GM12872 (cell line): Measurements from ENCODE around the gene PLS3.

Source experiments
- CTCF ChIP-seq: IDR thresholded peaks from 3 replicates; pipeline ENCODE4 v1.5.1; 2011; ENCODE audit warnings: low read depth, mild to moderate bottlenecking, low read length, moderate library complexity; ENCODE audit not compliant: insufficient read depth

PLS3 gene

GRCh38 chrX:115560978-115561604 is at the start of gene PLS3:
Gene PLS3, plus strand, starts transcription at chrX:115561174. Its CDS starts 49,077 bp downstream, at chrX:115610251.
- no peak for TF ChIP-seq CTCF

DNA sequence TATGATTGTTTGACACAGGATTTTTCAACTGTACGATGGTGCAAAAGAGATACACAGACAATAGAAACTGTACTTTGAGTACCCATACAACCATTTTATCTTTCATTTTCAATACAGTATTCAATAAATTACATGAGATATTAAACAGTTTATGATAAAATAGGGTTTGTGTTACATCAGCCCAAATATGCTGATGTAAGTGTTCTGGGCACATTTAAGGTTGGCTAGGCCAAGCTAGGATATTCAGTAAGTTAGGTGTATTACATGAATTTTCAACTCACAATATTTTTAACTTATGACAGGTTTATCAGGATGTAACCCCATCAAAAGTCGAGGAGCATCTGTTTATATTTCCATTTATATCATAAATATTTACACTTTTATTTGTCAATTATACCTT is 42.9 kb upstream of the PLS3 start:
- no peak for TF ChIP-seq CTCF

DNA sequence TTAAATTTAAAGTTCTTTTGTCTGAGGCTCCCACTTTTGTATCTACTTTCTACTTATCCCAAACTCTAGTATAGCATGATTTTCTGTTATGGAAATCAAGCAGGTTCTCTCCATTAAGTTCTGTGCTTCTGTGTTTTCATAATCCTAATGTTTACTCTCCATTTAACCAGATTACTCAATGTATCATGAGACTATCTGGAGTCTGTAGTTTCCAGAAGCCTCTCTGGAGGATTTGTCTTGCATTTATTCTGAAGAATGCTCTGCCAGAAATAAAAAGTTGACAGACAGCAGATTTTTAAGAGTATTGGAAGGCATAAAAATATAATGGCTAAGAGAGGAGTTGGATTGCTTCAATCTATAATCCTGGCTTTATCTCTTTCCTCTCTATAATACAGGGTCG is 39.2 kb upstream of the PLS3 start:
- TF ChIP-seq CTCF, result no peak

GRCh38 chrX:115522952-115523351 is 38.0 kb upstream of the PLS3 start:
- TF ChIP-seq CTCF, result no peak

GRCh38 chrX:115525486-115525885 is 35.5 kb upstream of the PLS3 start:
- TF ChIP-seq CTCF, result no peak

DNA sequence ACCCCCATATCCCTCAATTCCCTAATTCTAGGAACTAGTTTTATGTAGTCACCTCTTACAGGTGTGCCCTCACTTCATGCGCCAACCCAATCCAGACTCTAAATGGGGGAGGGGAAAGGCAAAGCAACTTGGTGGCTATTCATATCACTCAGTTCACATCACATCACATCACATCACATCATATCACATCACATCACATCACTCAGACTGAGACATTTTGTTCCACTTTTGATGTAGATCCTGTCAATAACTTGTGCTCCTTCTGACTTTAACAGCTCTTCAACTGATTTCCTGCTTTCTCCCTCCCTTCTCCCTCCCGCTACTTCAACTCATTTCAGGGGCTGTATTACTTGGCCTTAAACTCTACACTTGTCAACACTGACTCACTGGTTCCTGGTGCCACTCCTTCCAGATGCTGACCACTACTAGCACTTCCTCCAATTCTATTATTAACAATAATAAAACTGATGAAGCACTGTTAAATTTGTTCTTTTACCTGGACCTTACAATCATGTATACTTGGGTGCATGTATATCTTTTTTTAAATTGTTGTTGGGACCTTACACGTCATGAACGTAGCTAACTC is 29.1 kb upstream of the PLS3 start:
- no peak for TF ChIP-seq CTCF

GRCh38 chrX:115533485-115533884 is 27.5 kb upstream of the PLS3 start:
- TF ChIP-seq CTCF, result no peak
